Endothelial cell of umbilical vein (primary cell): ENCODE data around the gene STARD5.

Experiments
- CTCF ChIP-seq, 2 donors: IDR thresholded peaks; 1 replicate in 1 of 2; 2 replicates in 1 of 2; pipeline ENCODE4 v1.5.1; 2011; ENCODE audit warnings: low read length in 2 of 2, mild to moderate bottlenecking in 2 of 2, moderate library complexity in 2 of 2, control low read depth in 1 of 2, inconsistent platforms in 1 of 2, low read depth in 1 of 2; ENCODE audit not compliant: insufficient read depth in 1 of 2; ENCODE audit errors: extremely low read depth in 1 of 2
- EZH2 ChIP-seq: IDR thresholded peaks from 2 replicates; pipeline ENCODE4 v1.6.1; 2012; ENCODE audit warnings: borderline replicate concordance, low read depth, mild to moderate bottlenecking, moderate library complexity, low read length, inconsistent platforms; ENCODE audit not compliant: severe bottlenecking
- FOS ChIP-seq: IDR thresholded peaks from 2 replicates; pipeline ENCODE4 v1.6.1; 2011; ENCODE audit warnings: mild to moderate bottlenecking, low read length, moderate library complexity, borderline replicate concordance; ENCODE audit not compliant: insufficient read depth
- GATA2 ChIP-seq: IDR thresholded peaks from 2 replicates; pipeline ENCODE4 v1.7.0; 2011; ENCODE audit warnings: low read depth, mild to moderate bottlenecking, moderate library complexity, mixed read lengths, low read length; ENCODE audit not compliant: insufficient read length, insufficient read depth
- MYC ChIP-seq: IDR thresholded peaks from one replicate; pipeline ENCODE4 v1.6.1; 2011; ENCODE audit warnings: mild to moderate bottlenecking, low read depth, low read length
- POLR2A ChIP-seq: IDR thresholded peaks from 2 replicates; pipeline ENCODE4 v1.6.1; 2012; ENCODE audit warnings: low read depth, mild to moderate bottlenecking, control low read depth, low read length

- TF ChIP-seq CTCF (IDR thresholded peaks at IDR 0.05; ENCODE audit: extremely low read depth in 1 of 2, insufficient read depth in 1 of 2, low read depth in 1 of 2, low read length in 2 of 2) (no peak), GATA2 (no peak), FOS (no peak), POLR2A (no peak), MYC (no peak), EZH2 (no peak)
Observed at GRCh38 chr15:81276967-81277366, 47.0 kb downstream of the STARD5 start.
